ENCODE results near the gene NPTX1. TPM values are rescaled to one million over a fixed set of nuclear protein-coding genes. Genes with fewer than 3 reads are reported as not detected.

Gene NPTX1
- total and polyA plus RNA-seq, 2 of the 13 experiments (the other 11 are each of a cell fraction or from before 2014, with no cell fraction given): 0.01 TPM; not detected in 1

GRCh38 chr17:80492343-80493136, 16.1 kb upstream of the NPTX1 start:
- intact Hi-C loops (cut with micrococcal nuclease; ENCODE audit: unreplicated experiment) (no loop called here), in situ Hi-C loops (cut with HindIII; ENCODE audit: extremely low pct_ligation_motif_present, low pct_unique_long_range_greater_than_20kb) (no loop called here)
- ChIA-PET CTCF (ENCODE audit: low intra/inter-chr PET ratio, low total read pairs) (no interaction called here), POLR2A (interaction anchor here (2.0 kb wide), 1 partner anchor 38 kb away, joined by 19 read pairs; no protein-coding TSS in a partner anchor)
- H3K36me3 ChIP-seq (replicated peaks in 1 of 2; ENCODE audit: control insufficient read depth in 1 of 2, insufficient read depth in 2 of 2, low read length in 2 of 2): no peaks in the 10 kb centered on the region
- no peaks in the 10 kb centered on the region for H3K79me2 ChIP-seq (ENCODE audit: insufficient read depth, low read length)
- FAIRE-seq (no peak), DNase-seq (ENCODE audit: low spot score) (no peak), ATAC-seq (no peak; the same call in 2 of the 3 replicates)
- WGBS (ENCODE audit: low lambda C conversion rate): 67% methylated on average over 20 of the region's 21 CpGs
- H3K9ac ChIP-seq (ENCODE audit: insufficient read depth, low read depth, low read length): no peak overlapping the region
- H3K4me2 ChIP-seq (ENCODE audit: low read depth, low read length): no peak overlapping the region
- no peaks in the 10 kb centered on the region for H3K9me3 ChIP-seq (ENCODE audit: low read length)
- TF ChIP-seq MTF2 (CRISPR knock-in tag; IDR thresholded peaks at IDR 0.05; ENCODE audit: borderline replicate concordance) (no peak), TGIF2 (CRISPR knock-in tag; IDR thresholded peaks at IDR 0.05) (no peak), ZNF768 (CRISPR knock-in tag; IDR thresholded peaks at IDR 0.05) (peak; percentile 98), ZNF101 (CRISPR knock-in tag; IDR thresholded peaks at IDR 0.05; ENCODE audit: borderline replicate concordance, low read depth) (no peak), DMAP1 (CRISPR knock-in tag; IDR thresholded peaks at IDR 0.05) (no peak), ZMYM3 (CRISPR knock-in tag; IDR thresholded peaks at IDR 0.05) (0 out of 2 replicates have a peak, but pooled peaks have one; percentile 37), STAG1 (CRISPR knock-in tag; IDR thresholded peaks at IDR 0.05) (no peak)
- H3K4me3 ChIP-seq (replicated peaks in 1 of 3; ENCODE audit: insufficient read depth in 1 of 3, low read depth in 2 of 3, low read length in 3 of 3): no peak overlapping the region
- BruUV-seq (replicated peaks): no TSS peak
- no peaks in the 10 kb centered on the region for H4K20me1 ChIP-seq (ENCODE audit: insufficient read depth, low read length)
- peaks cover 14% of the 10 kb centered on the region for H3K4me1 ChIP-seq (ENCODE audit: insufficient read depth, low read length)
- no peak overlapping the region for H2AFZ ChIP-seq (ENCODE audit: low read length)
- H3K27me3 ChIP-seq (ENCODE audit: control insufficient read depth in 1 of 2, insufficient read depth in 2 of 2, low read length in 2 of 2): peaks cover 6 to 37% of the 10 kb centered on the region in 2 experiments; a peak in 4 of 5 replicates
- H3K27ac ChIP-seq (ENCODE audit: extremely low read length, insufficient read depth, low read length): no peak overlapping the region
